Endodermal cell (in vitro differentiated cells): Measurements from ENCODE around the gene OPCML. TPM values are rescaled to one million over a fixed set of nuclear protein-coding genes. Genes with fewer than 3 reads are reported as not detected.
A peak's percentile ranks its signal among the peaks of the same experiment; 100 is the strongest.

Experiments
- DNase-seq: peaks from one replicate; pipeline ENCODE4 v3.0.0-alpha.2; 2017
- H3K27ac ChIP-seq: 2 replicates; pipeline ENCODE4 v1.5.1; 2013; ENCODE audit warnings: mild to moderate bottlenecking, low read depth, low read length, moderate library complexity
- H3K27me3 ChIP-seq: 2 replicates; pipeline ENCODE4 v1.6.1; 2013; ENCODE audit warnings: mild to moderate bottlenecking, low read length, moderate library complexity; ENCODE audit not compliant: insufficient read depth, control insufficient read depth, poor library complexity, severe bottlenecking
- H3K36me3 ChIP-seq: 2 replicates; pipeline ENCODE4 v1.7.0; 2013; ENCODE audit warnings: mild to moderate bottlenecking, low read length, moderate library complexity; ENCODE audit not compliant: control insufficient read depth, insufficient read depth
- H3K4me1 ChIP-seq: one replicate; pipeline ENCODE4 v1.7.0; 2013; ENCODE audit warnings: low read length; ENCODE audit not compliant: control insufficient read depth, insufficient read depth
- H3K4me3 ChIP-seq: 2 replicates; pipeline ENCODE4 v1.5.1; 2013; ENCODE audit warnings: mild to moderate bottlenecking, low read length, moderate library complexity
- H3K9ac ChIP-seq: 2 replicates; pipeline ENCODE4 v1.6.1; 2013; ENCODE audit warnings: mild to moderate bottlenecking, low read length, moderate library complexity; ENCODE audit not compliant: poor library complexity, severe bottlenecking; ENCODE audit errors: extremely low read depth
- H3K9me3 ChIP-seq: 2 replicates; pipeline ENCODE4 v1.6.1; 2013; ENCODE audit warnings: mild to moderate bottlenecking, low read length, moderate library complexity; ENCODE audit not compliant: control insufficient read depth
- H3K27ac Mint-ChIP-seq: 2 replicates; pipeline ENCODE4 v1.8.0; 2020; ENCODE audit warnings: mixed read lengths
- H3K27me3 Mint-ChIP-seq: 2 replicates; pipeline ENCODE4 v1.8.0; 2021; ENCODE audit warnings: mild to moderate bottlenecking, mixed read lengths; ENCODE audit not compliant: insufficient read depth
- H3K36me3 Mint-ChIP-seq: 2 replicates; pipeline ENCODE4 v1.8.0; 2020; ENCODE audit warnings: low read depth, mixed read lengths
- H3K4me1 Mint-ChIP-seq: 2 replicates; pipeline ENCODE4 v1.8.0; 2020; ENCODE audit warnings: mixed read lengths
- H3K4me3 Mint-ChIP-seq: 2 replicates; pipeline ENCODE4 v1.8.0; 2020; ENCODE audit warnings: mild to moderate bottlenecking, moderate library complexity, mixed read lengths
- H3K9me3 Mint-ChIP-seq: 2 replicates; pipeline ENCODE4 v1.8.0; 2020; ENCODE audit warnings: mild to moderate bottlenecking, mixed read lengths
- CTCF ChIP-seq: fragments of 200-600 bp; sonication (generic); conservative IDR thresholded peaks from 2 replicates; pipeline ENCODE4 v1.5.0; 2021; ENCODE audit warnings: antibody characterized with exemption, mild to moderate bottlenecking
- WGBS, 2 experiments: methylation state at CpG; one replicate each; pipeline versions ENCODE4 v1.1.5 to v1.1.7; 2013; ENCODE audit warnings: missing lambda C conversion rate in 2 of 2, mixed read lengths in 1 of 2; ENCODE audit not compliant: insufficient coverage in 1 of 2, insufficient read length in 1 of 2; 5-methylcytosine and 5-hydroxymethylcytosine counted together
- total RNA-seq, 2 donors: library from RNA; stranded (reverse); fragmentation: NEBNext Ultra II Directional in 1 of 2; extraction: Animal tissue kit (Norgen Biotek cat#: 25700) in 1 of 2; gene quantifications; 2 replicates in 1 of 2; 3 replicates in 1 of 2; pipeline ENCODE4 v1.2.1, GENCODE V29; 2021

The OPCML gene
- total RNA-seq, 2 donors from 2014 or later: 0.49 to 0.86 TPM

- no peak overlapping the region for H3K27ac ChIP-seq
- peaks cover 10% of the 10 kb centered on the region for H3K4me1 ChIP-seq
- H3K27me3 ChIP-seq: no peaks in the 10 kb centered on the region
- H3K36me3 Mint-ChIP-seq: no peaks in the 10 kb centered on the region
- no peak overlapping the region for H3K9ac ChIP-seq
- H3K27me3 Mint-ChIP-seq: no peaks in the 10 kb centered on the region
- no peaks in the 10 kb centered on the region for H3K9me3 ChIP-seq
- peak; percentile 72 for DNase-seq
- H3K27ac Mint-ChIP-seq: peak overlapping the region; percentile 83
- H3K9me3 Mint-ChIP-seq: no peaks in the 10 kb centered on the region
- WGBS, 2 experiments: 84 to 91% methylated on average over 7 to 29 of the region's 29 CpGs
- no peak overlapping the region for H3K4me3 ChIP-seq
- peaks cover 27% of the 10 kb centered on the region for H3K4me1 Mint-ChIP-seq
- no peaks in the 10 kb centered on the region for H3K36me3 ChIP-seq
- TF ChIP-seq CTCF: no peak
- H3K4me3 Mint-ChIP-seq: peak overlapping the region; percentile 57
These were observed 739.8 kb downstream of the OPCML start for GRCh38 chr11:132792341-132793140.

GRCh38 chr11:132790971-132791370 lies 741.3 kb downstream of the OPCML start:
- Histone ChIP-seq H3K27ac (no peak overlapping the region), H3K4me3 (no peak overlapping the region), H3K4me1 (peaks cover 13% of the 10 kb centered on the region), H3K9ac (no peak overlapping the region), H3K9me3 (no peaks in the 10 kb centered on the region), H3K27me3 (no peaks in the 10 kb centered on the region), H3K36me3 (no peaks in the 10 kb centered on the region)
- TF ChIP-seq CTCF: no peak
- Mint-ChIP-seq H3K9me3 (no peaks in the 10 kb centered on the region), H3K27me3 (no peaks in the 10 kb centered on the region), H3K27ac (no peak overlapping the region), H3K4me1 (peaks cover 27% of the 10 kb centered on the region), H3K36me3 (no peaks in the 10 kb centered on the region), H3K4me3 (no peak overlapping the region)
- 88 to 100% methylated on average over 7 of the region's 7 CpGs for WGBS, 2 experiments
- no peak for DNase-seq

GRCh38 chr11:132790466-132790865 lies 741.8 kb downstream of the OPCML start:
- no peak for TF ChIP-seq CTCF
- no peaks in the 10 kb centered on the region for H3K27me3 Mint-ChIP-seq
- H3K36me3 ChIP-seq: no peaks in the 10 kb centered on the region
- H3K27ac ChIP-seq: no peak overlapping the region
- peaks cover 27% of the 10 kb centered on the region for H3K4me1 Mint-ChIP-seq
- no peak overlapping the region for H3K4me3 Mint-ChIP-seq
- H3K4me3 ChIP-seq: no peak overlapping the region
- peaks cover 13% of the 10 kb centered on the region for H3K4me1 ChIP-seq
- H3K9me3 ChIP-seq: no peaks in the 10 kb centered on the region
- no peaks in the 10 kb centered on the region for H3K36me3 Mint-ChIP-seq
- no peaks in the 10 kb centered on the region for H3K27me3 ChIP-seq
- no peak for DNase-seq
- no peak overlapping the region for H3K9ac ChIP-seq
- 86 to 89% methylated on average over 5 of the region's 5 CpGs for WGBS, 2 experiments
- no peaks in the 10 kb centered on the region for H3K9me3 Mint-ChIP-seq
- H3K27ac Mint-ChIP-seq: no peak overlapping the region
